H1 (cell line): Measurements from ENCODE around the gene CHI3L2. TPM values are rescaled to one million over a fixed set of nuclear protein-coding genes. Genes with fewer than 3 reads are reported as not detected.
A peak's percentile ranks its signal among the peaks of the same experiment; 100 is the strongest.

ENCODE experiments used
- CTCF ChIA-PET: fragments of 300-600 bp; sonication (Branson Sonifier 250); formaldehyde crosslinking; loops from one replicate; lab custom pipeline; 2021; ENCODE audit not compliant: partially characterized antibody; lab: Charles Lee
- POLR2A ChIA-PET: fragments of 300-600 bp; sonication (Branson Sonifier 250); formaldehyde crosslinking; loops from one replicate; lab custom pipeline; 2021; ENCODE audit warnings: inconsistent platforms; ENCODE audit not compliant: partially characterized antibody; lab: Charles Lee
- DNase-seq, 2 experiments: peaks; one replicate each; pipeline versions ENCODE4 v3.0.0 to v3.0.0-alpha.2; 2010 to 2022; ENCODE audit warnings: low spot score in 2 of 2, low read depth in 1 of 2, mixed read lengths in 1 of 2
- FAIRE-seq: peaks from 2 replicates; lab custom pipeline; 2011; peaks lifted over from hg19 to GRCh38; lab: Jason Lieb, UNC
- H2AFZ ChIP-seq: 2 replicates; pipeline ENCODE4 v1.8.1; 2012; ENCODE audit warnings: low read length, inconsistent platforms
- H2AK5ac ChIP-seq: 2 replicates; pipeline ENCODE4 v1.6.1; 2013; ENCODE audit warnings: low read depth, low read length
- H2BK120ac ChIP-seq: replicated peaks from 2 replicates; pipeline ENCODE3; 2013; ENCODE audit warnings: low read depth, low read length, inconsistent platforms
- H2BK12ac ChIP-seq: 2 replicates; pipeline ENCODE4 v1.6.1; 2013; ENCODE audit warnings: low read depth, low read length
- H2BK15ac ChIP-seq: 2 replicates; pipeline ENCODE4 v1.6.1; 2013; ENCODE audit warnings: low read length
- H2BK20ac ChIP-seq: 2 replicates; pipeline ENCODE4 v1.6.1; 2013; ENCODE audit warnings: low read length
- H2BK5ac ChIP-seq: 2 replicates; pipeline ENCODE4 v1.6.1; 2013; ENCODE audit warnings: low read depth, low read length
- H3K14ac ChIP-seq: 2 replicates; pipeline ENCODE4 v1.6.1; 2013; ENCODE audit warnings: inconsistent platforms; ENCODE audit not compliant: insufficient read length
- H3K18ac ChIP-seq: 2 replicates; pipeline ENCODE4 v1.6.1; 2013; ENCODE audit warnings: low read length; ENCODE audit errors: extremely low read depth
- H3K23ac ChIP-seq: 2 replicates; pipeline ENCODE4 v1.6.1; 2013; ENCODE audit warnings: inconsistent platforms; ENCODE audit not compliant: insufficient read length
- H3K23me2 ChIP-seq: 2 replicates; pipeline ENCODE4 v1.6.1; 2013; ENCODE audit warnings: low read depth, low read length
- H3K27ac ChIP-seq: 2 replicates; pipeline ENCODE4 v1.6.1; 2011; ENCODE audit warnings: low read depth, low read length, inconsistent platforms
- H3K27me3 ChIP-seq, 4 experiments: replicated peaks in 1 of 4; 1 replicate in 1 of 4; 2 replicates in 3 of 4; pipeline versions ENCODE4 v1.6.1 to v1.8.1; 2011 to 2013; ENCODE audit warnings: low read length in 3 of 4, mild to moderate bottlenecking in 3 of 4, inconsistent platforms in 2 of 4, mixed read lengths in 2 of 4, moderate library complexity in 1 of 4; ENCODE audit not compliant: control insufficient read depth in 3 of 4, insufficient read depth in 3 of 4; ENCODE audit errors: extremely low read depth in 1 of 4
- H3K36me3 ChIP-seq, 4 experiments: 2 replicates each; pipeline versions ENCODE4 v1.6.1 to v1.8.1; 2011 to 2013; ENCODE audit warnings: mild to moderate bottlenecking in 4 of 4, low read length in 3 of 4, moderate library complexity in 2 of 4, control low read depth in 1 of 4, inconsistent platforms in 1 of 4; ENCODE audit not compliant: insufficient read depth in 4 of 4, control insufficient read depth in 2 of 4
- H3K4ac ChIP-seq: replicated peaks from 2 replicates; pipeline ENCODE3; 2013; ENCODE audit warnings: low read length, low read depth, mixed read lengths, inconsistent platforms; ENCODE audit not compliant: insufficient read length
- H3K4me1 ChIP-seq, 4 experiments: replicated peaks in 1 of 4; 1 replicate in 1 of 4; 2 replicates in 3 of 4; pipeline versions ENCODE4 v1.6.1 to v1.8.1; 2011 to 2013; ENCODE audit warnings: low read length in 3 of 4, inconsistent platforms in 2 of 4, mixed read lengths in 1 of 4; ENCODE audit not compliant: insufficient read depth in 4 of 4, control insufficient read depth in 3 of 4
- H3K4me2 ChIP-seq, 2 experiments: 2 replicates each; pipeline versions ENCODE4 v1.6.1 to v1.8.1; 2011 to 2013; ENCODE audit warnings: low read depth in 2 of 2, low read length in 2 of 2, control low read depth in 1 of 2, inconsistent platforms in 1 of 2, mild to moderate bottlenecking in 1 of 2; ENCODE audit not compliant: insufficient read depth in 1 of 2
- H3K4me3 ChIP-seq, 4 experiments: fragments of 200-600, 300-600 bp in 1 of 4; sonication (generic), shearing (Covaris generic), sonication (Bioruptor Twin) in 1 of 4; 2 replicates each; pipeline versions ENCODE4 v1.5.1 to v1.8.1; 2011 to 2016; ENCODE audit warnings: low read length in 4 of 4, low read depth in 3 of 4, control low read depth in 2 of 4, inconsistent platforms in 2 of 4, mild to moderate bottlenecking in 2 of 4, mixed read lengths in 1 of 4, moderate library complexity in 1 of 4; ENCODE audit not compliant: insufficient read depth in 2 of 4; ENCODE audit errors: extremely low read depth in 1 of 4
- H3K56ac ChIP-seq: replicated peaks from 2 replicates; pipeline ENCODE3; 2013; ENCODE audit warnings: low read depth, mild to moderate bottlenecking, mixed read lengths, low read length, inconsistent platforms; ENCODE audit not compliant: insufficient read length
- H3K79me1 ChIP-seq: 2 replicates; pipeline ENCODE4 v1.6.1; 2013; ENCODE audit warnings: low read depth, low read length, control low read depth
- H3K79me2 ChIP-seq, 2 experiments: 2 replicates each; pipeline versions ENCODE4 v1.6.1 to v1.8.1; 2012 to 2013; ENCODE audit warnings: low read length in 2 of 2, mild to moderate bottlenecking in 2 of 2, inconsistent platforms in 1 of 2; ENCODE audit not compliant: insufficient read depth in 2 of 2, control insufficient read depth in 1 of 2
- H3K9ac ChIP-seq, 4 experiments: replicated peaks in 1 of 4; 1 replicate in 1 of 4; 2 replicates in 3 of 4; pipeline versions ENCODE4 v1.6.1 to v1.8.1; 2011 to 2013; ENCODE audit warnings: low read depth in 3 of 4, low read length in 3 of 4, control low read depth in 2 of 4, mild to moderate bottlenecking in 2 of 4, moderate library complexity in 2 of 4, inconsistent platforms in 1 of 4; ENCODE audit errors: extremely low read depth in 1 of 4
- H3K9me3 ChIP-seq, 2 experiments: 2 replicates each; pipeline versions ENCODE4 v1.6.1 to v1.8.1; 2012 to 2013; ENCODE audit warnings: mild to moderate bottlenecking in 2 of 2, moderate library complexity in 2 of 2, control low read depth in 1 of 2, inconsistent platforms in 1 of 2, low read depth in 1 of 2, low read length in 1 of 2, mixed read lengths in 1 of 2; ENCODE audit not compliant: insufficient read depth in 2 of 2
- H4K20me1 ChIP-seq, 2 experiments: replicated peaks in 1 of 2; 2 replicates each; pipeline versions ENCODE3 to v1.8.1; 2011 to 2013; ENCODE audit warnings: inconsistent platforms in 2 of 2, low read length in 2 of 2, mild to moderate bottlenecking in 1 of 2; ENCODE audit not compliant: insufficient read depth in 2 of 2, control insufficient read depth in 1 of 2
- H4K5ac ChIP-seq: 2 replicates; pipeline ENCODE4 v1.6.1; 2013; ENCODE audit warnings: low read length, low read depth, mixed read lengths, inconsistent platforms; ENCODE audit not compliant: insufficient read length
- H4K8ac ChIP-seq: 2 replicates; pipeline ENCODE4 v1.8.0; 2013; ENCODE audit warnings: mild to moderate bottlenecking, moderate library complexity, low read length, inconsistent platforms; ENCODE audit not compliant: insufficient read depth; ENCODE audit errors: extremely low read depth
- H4K91ac ChIP-seq: replicated peaks from 2 replicates; pipeline ENCODE3; 2013; ENCODE audit warnings: low read length, mixed read lengths, inconsistent platforms; ENCODE audit not compliant: insufficient read length
- BACH1 ChIP-seq: IDR thresholded peaks from 2 replicates; pipeline ENCODE4 v1.6.1; 2012; ENCODE audit warnings: low read length, improper control_type of control experiment
- CBX5 ChIP-seq: fragments of 300-800, 300-1000 bp; sonication (generic); IDR thresholded peaks from 2 replicates; pipeline ENCODE4 v1.7.1; 2016; ENCODE audit warnings: antibody characterized with exemption, low read length, low read depth
- CTBP2 ChIP-seq: IDR thresholded peaks from 2 replicates; pipeline ENCODE4 v1.7.0; 2011; ENCODE audit warnings: borderline replicate concordance, mild to moderate bottlenecking, moderate library complexity, mixed read lengths, low read length; ENCODE audit not compliant: insufficient read depth, insufficient read length
- JUND ChIP-seq: IDR thresholded peaks from 2 replicates; pipeline ENCODE4 v1.6.1; 2011; ENCODE audit warnings: mild to moderate bottlenecking, improper control_type of control experiment, low read length
- NRF1 ChIP-seq: IDR thresholded peaks from 2 replicates; pipeline ENCODE4 v1.6.1; 2011; ENCODE audit warnings: mild to moderate bottlenecking, low read depth, low read length, improper control_type of control experiment
- RNF2 ChIP-seq: fragments of 200-900, 300-1000 bp; sonication (generic); IDR thresholded peaks from 2 replicates; pipeline ENCODE4 v1.7.1; 2016; ENCODE audit warnings: borderline replicate concordance, low read depth, mild to moderate bottlenecking, antibody characterized with exemption, low read length; ENCODE audit not compliant: poor library complexity, severe bottlenecking; ENCODE audit errors: missing control alignments
- SAP30 ChIP-seq: fragments of 300-600 bp; sonication (generic); IDR thresholded peaks from 2 replicates; pipeline ENCODE4 v1.7.1; 2012; ENCODE audit warnings: low read length, moderate library complexity, mild to moderate bottlenecking, inconsistent platforms; ENCODE audit not compliant: insufficient read depth, insufficient replicate concordance
- SIN3A ChIP-seq, 2 experiments: IDR thresholded peaks in 1 of 2; conservative IDR thresholded peaks in 1 of 2; 2 replicates each; pipeline ENCODE4 v1.6.1; 2011 to 2012; ENCODE audit warnings: low read length in 2 of 2, improper control_type of control experiment in 1 of 2, low read depth in 1 of 2, mild to moderate bottlenecking in 1 of 2
- SP1 ChIP-seq: IDR thresholded peaks from 2 replicates; pipeline ENCODE4 v1.6.1; 2011; ENCODE audit warnings: low read depth, low read length
- SUZ12 ChIP-seq: fragments of 200-600 bp; sonication (generic); IDR thresholded peaks from 2 replicates; pipeline ENCODE4 v1.6.1; 2012; ENCODE audit warnings: mild to moderate bottlenecking, inconsistent platforms, low read length, moderate library complexity, mixed read lengths
- TAF1 ChIP-seq: IDR thresholded peaks from 2 replicates; pipeline ENCODE4 v1.6.1; 2011; ENCODE audit warnings: mild to moderate bottlenecking, low read depth, low read length
- TBP ChIP-seq: IDR thresholded peaks from 2 replicates; pipeline ENCODE4 v1.6.1; 2011; ENCODE audit warnings: low read depth, low read length, improper control_type of control experiment
- TCF12 ChIP-seq: IDR thresholded peaks from 2 replicates; pipeline ENCODE4 v1.6.1; 2011; ENCODE audit warnings: low read depth, mild to moderate bottlenecking, low read length
- WGBS, 2 experiments: shearing (Covaris generic) in 1 of 2; methylation state at CpG; one replicate each; pipeline versions ENCODE4 v1.1.6 to v1.1.7; 2013 to 2015; ENCODE audit warnings: low lambda C conversion rate in 2 of 2, mixed read lengths in 2 of 2, inconsistent platforms in 1 of 2, low coverage in 1 of 2, missing lambda C conversion rate in 1 of 2; ENCODE audit not compliant: insufficient replicate concordance in 2 of 2, insufficient coverage in 1 of 2, insufficient read length in 1 of 2; ENCODE audit errors: extremely low coverage in 1 of 2, missing lambda C conversion rate in 1 of 2; 5-methylcytosine and 5-hydroxymethylcytosine counted together
- polyA plus RNA-seq, 7 experiments: library from polyadenylated mRNA; depleted of rRNA in 3 of 7; stranded (reverse) in 5 of 7; unstranded in 2 of 7; fragments of >200 nt in 5 of 7; fragments of 200-250 nt in 2 of 7; gene quantifications; 1 replicate in 5 of 7; 2 replicates in 1 of 7; 4 replicates in 1 of 7; pipeline versions ENCODE4 v1.2.1 to v1.2.3, GENCODE V29; 2011 to 2013; ENCODE audit warnings: missing spikeins in 2 of 7, mixed read lengths in 2 of 7
- total RNA-seq: library from RNA; stranded (reverse); fragmentation: NEBNext Ultra II Directional; extraction: Animal tissue kit (Norgen Biotek cat#: 25700); gene quantifications from 2 replicates; pipeline ENCODE4 v1.2.1, GENCODE V29; 2021

The CHI3L2 gene
- total and polyA plus RNA-seq, 2 of the 8 experiments (the other 6 are each of a cell fraction or from before 2014, with no cell fraction given): not detected

DNA sequence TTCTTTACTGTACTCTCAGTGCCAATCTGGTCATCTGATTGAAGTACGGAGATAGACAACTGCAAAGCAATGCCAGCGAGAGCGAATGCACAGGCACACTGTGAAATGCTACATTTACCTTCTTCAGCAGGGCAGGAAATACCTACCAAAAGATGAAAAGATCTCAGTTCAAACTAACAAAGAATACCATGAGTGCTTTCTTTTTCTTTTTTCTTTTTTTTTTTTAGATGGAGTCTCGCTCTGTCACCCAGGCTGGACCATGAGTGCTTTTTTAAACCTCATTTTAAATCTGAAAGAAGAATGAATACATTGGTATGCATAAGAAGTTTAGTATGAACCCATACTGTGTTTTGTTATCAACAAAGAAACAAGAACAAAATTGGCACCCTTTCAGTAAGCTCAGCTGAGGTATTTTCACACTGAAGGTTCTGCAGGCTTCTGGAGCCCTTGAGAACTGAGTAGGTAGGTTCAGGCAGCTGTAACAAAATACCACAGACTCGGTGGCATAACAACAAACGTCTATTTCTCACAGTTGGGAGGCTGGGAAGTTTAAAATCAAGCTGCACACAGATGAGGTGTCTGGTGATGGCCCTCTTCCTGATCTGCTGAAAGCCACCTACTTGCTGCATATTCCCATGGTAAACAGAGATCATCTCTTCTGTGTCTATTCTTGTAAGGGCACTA lies 1.7 kb upstream of the CHI3L2 start:
- Histone ChIP-seq H4K91ac (no peak overlapping the region), H3K27ac (no peak overlapping the region), H3K27me3 (no peaks in the 10 kb centered on the region), H3K18ac (no peak overlapping the region), H3K4me3 (no peak overlapping the region), H2BK12ac (no peak overlapping the region), H3K9ac (no peak overlapping the region), H2BK15ac (no peak overlapping the region), H3K4me1 (peaks cover 0 to 5% (median 0%) of the 10 kb centered on the region in 4 experiments; a peak in 1 of 7 replicates), H2AFZ (peak overlapping the region; percentile 9; the same call in 1 of the 2 replicates), H3K56ac (no peak overlapping the region), H2AK5ac (no peak overlapping the region), H3K23me2 (no peaks in the 10 kb centered on the region), H2BK5ac (no peak overlapping the region), H4K5ac (no peak overlapping the region), H3K79me2 (no peaks in the 10 kb centered on the region), H3K9me3 (no peaks in the 10 kb centered on the region), H3K4me2 (no peak overlapping the region), H3K14ac (no peak overlapping the region), H4K20me1 (no peaks in the 10 kb centered on the region), H2BK120ac (no peak overlapping the region), H3K23ac (no peak overlapping the region), H4K8ac (no peak overlapping the region), H3K4ac (no peak overlapping the region), H3K79me1 (no peaks in the 10 kb centered on the region), H3K36me3 (no peaks in the 10 kb centered on the region), H2BK20ac (no peak overlapping the region)
- WGBS, 2 experiments: 70% methylated on average over 5 of the region's 6 CpGs; no CpG with 5 or more reads in 1 of the 2 experiments
- DNase-seq: no peak
- CTCF ChIA-PET: interaction anchor here (1.1 to 3.1 kb wide), 7 partner anchors 14 to 202 kb away, joined by 3 to 21 read pairs (median 5); partner anchors contain the start of gene OVGP1
- FAIRE-seq: no peak
- POLR2A ChIA-PET: no interaction called here
- TF ChIP-seq SP1: no peak
- no peak for TF ChIP-seq CBX5
- no peak for TF ChIP-seq JUND
- no peak for TF ChIP-seq SIN3A (conservative IDR thresholded peaks at IDR 0.05 in 1 of 2, IDR thresholded peaks at IDR 0.05 in 1 of 2; ENCODE audit: low read depth in 1 of 2, low read length in 2 of 2)
- no peak for TF ChIP-seq TBP
- TF ChIP-seq RNF2: no peak
- no peak for TF ChIP-seq TAF1
- no peak for TF ChIP-seq CTBP2
- TF ChIP-seq SUZ12: no peak
- TF ChIP-seq TCF12: no peak
- TF ChIP-seq SAP30: no peak
- no peak for TF ChIP-seq NRF1
- TF ChIP-seq BACH1: no peak
